NCI-H524 (cell line): ENCODE measurements around the gene MRS2.

Source experiments
- DNase-seq, 2 experiments: peaks; one replicate each; lab custom pipeline; 2025; lab: John Stamatoyannopoulos, UW

MRS2 gene

DNA sequence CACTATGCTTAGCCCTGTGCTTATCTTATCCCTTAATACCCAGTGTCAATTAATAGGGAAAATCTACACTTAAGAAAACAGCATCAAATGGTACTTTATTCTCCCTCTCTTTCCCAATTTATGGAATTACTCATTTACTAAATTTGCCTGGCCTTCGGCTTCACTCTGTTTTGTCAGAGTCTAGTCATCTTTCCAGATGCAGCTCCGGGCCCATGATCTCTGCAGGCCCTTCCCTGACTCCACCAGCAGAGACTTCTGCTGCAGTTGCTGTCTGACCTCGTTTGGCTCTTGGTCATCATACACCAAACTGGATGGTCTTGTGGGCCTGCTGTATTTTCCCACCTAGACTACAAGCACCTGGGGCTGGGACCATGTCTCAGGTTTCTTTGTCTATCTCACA, 27.4 kb downstream of the MRS2 start:
- DNase-seq = no peak

- DNase-seq = peak; percentile 20 to 66
These were observed 28.3 kb downstream of the MRS2 start for GRCh38 chr6:24431045-24431451.

DNA sequence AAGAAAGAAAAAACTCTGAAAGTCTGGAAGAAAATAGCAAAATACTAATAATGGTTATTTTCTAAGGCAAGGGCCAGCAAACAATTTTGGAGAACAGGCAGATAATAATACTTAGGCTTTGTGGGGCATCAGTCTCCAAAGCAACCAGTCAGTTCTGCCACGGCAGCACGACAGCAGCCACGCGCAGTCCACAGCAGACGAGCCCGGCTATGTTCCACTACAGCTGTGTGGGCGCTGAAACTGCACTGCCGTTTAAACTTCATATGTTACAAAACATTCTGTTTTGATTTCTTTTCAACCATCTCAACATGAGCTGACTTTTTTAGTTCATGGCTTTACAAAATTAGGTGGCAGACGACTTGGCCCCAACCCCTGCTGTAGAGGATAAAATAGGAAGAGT, 29.9 kb downstream of the MRS2 start:
- no peak for DNase-seq

- DNase-seq = no peak
These were observed 34.2 kb downstream of the MRS2 start for GRCh38 chr6:24436979-24437378.

GRCh38 chr6:24439858-24440539, 37.3 kb downstream of the MRS2 start:
- DNase-seq = no peak

- DNase-seq = no peak
These were observed 38.3 kb downstream of the MRS2 start for GRCh38 chr6:24440897-24441598.

GRCh38 chr6:24441599-24441904, 38.8 kb downstream of the MRS2 start:
- no peak for DNase-seq

GRCh38 chr6:24444588-24444987, 41.9 kb downstream of the MRS2 start:
- no peak for DNase-seq

DNA sequence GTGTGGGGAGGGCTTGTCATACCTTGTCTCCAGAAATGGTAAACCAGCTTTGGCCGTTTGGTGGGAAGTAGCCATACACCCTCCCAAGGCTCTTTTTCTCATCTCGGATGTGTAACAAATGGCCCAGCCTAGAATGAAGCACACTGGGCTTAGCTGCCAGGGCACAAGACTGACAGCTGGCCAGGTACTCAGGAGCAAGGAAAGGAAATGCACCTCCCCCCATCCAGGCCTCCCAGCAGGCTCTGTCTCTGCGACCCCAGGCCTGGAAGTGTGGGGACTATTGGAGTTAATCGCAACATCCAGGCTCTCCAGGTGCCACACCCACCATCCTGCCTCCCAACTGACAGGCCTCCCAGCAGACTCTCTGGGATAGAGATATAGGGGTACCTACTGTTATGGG, 43.0 kb downstream of the MRS2 start:
- peak; percentile 45 to 80 for DNase-seq

DNA sequence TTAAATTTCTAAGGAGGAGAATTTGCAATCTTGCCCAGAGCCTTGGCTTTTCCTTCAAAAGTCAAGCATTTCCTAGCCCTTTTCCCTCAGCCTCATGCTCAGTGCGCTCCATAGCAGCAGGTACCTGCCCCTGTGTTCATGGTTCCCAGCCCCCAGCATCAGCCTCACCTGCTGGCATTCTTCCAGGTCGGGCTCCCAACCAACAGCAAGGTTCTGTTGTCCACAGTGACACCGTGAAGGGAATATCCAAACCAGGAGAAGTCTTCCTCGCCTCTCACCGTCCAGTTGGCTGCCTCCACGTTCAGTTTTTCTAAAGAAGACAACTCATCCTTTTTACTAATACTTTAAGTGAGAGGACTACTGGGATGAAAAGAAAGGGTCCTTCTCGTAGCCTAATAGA, 43.9 kb downstream of the MRS2 start:
- DNase-seq = no peak

DNA sequence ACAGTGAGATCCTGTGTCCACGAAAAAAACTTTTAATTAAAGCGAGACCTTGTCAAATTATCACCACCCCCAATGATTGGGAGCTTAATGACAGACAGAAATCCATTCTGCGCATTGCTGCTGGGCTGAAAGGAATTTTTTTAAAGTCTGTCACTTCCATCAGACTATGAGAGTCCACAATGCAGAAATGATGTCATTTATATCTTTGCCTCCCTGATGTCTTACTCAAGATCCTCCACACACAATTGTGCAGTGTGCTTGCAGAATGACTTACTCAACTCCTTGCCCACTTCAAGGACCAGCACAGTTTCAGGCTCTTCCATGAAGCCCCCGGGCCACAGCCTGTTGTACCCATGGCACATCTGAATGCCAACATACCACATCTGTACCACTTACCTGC, 45.7 kb downstream of the MRS2 start:
- DNase-seq = no peak

GRCh38 chr6:24448828-24449525, 46.2 kb downstream of the MRS2 start:
- no peak for DNase-seq

GRCh38 chr6:24451581-24452388, 49.0 kb downstream of the MRS2 start:
- no peak for DNase-seq

DNA sequence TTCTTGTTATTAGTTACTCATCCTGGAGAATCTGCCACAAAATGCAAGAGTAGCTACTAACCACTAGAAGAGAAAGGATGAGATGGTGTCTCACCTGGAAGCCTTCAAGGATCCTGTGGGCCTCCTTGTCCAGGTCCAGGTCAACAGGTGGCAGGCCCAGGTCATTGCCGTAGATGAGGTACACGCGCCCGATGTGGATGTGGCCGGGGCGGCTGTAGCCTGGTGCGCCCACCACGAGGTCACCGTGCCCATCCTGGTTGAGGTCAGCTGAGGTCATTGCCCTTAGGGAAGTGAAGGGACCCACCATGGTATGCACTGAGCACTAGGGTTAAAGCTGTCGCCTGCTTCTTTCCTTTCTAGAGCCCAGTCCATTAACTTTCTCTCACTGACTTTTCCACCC, 51.2 kb downstream of the MRS2 start:
- no peak for DNase-seq

DNA sequence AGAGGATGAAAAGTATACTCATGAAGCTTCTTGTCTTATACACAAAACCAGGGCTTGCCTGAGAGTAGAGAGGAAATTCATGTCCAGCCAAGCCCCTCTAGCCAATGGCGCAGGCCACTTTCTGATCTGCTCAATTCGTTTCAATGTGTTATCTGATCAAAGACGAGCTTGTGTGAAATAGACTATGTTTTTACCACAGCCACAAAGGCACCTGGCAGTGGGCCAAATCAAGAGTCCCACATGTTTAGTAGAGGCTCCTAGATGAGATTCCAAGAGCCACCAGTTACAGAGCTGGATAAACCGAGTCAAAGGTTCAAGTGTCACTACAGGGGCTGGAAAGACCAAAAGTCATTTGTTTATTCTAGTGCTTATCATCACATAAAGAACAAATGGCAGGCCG, 51.7 kb downstream of the MRS2 start:
- no peak for DNase-seq

- no peak for DNase-seq
These were observed 52.3 kb downstream of the MRS2 start for GRCh38 chr6:24455061-24455460.

DNA sequence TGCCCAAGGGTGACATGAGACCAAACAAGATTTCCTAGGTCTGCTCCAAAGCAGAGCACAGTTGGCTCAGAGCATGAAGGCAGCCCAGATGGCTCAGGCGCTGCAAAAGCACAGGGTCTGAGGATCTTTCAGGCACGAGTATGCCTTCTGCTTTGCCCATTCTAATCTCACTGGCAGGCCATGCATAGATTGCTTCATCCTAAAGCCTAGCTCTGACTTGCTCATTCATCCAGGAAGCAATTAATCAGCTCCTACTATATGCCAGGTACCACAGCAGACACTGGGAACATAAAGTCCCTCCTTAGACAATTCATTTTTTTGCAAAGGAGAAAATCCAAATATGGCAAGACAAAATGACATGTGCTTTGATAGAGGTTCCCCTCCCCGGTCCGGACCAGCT, 55.4 kb downstream of the MRS2 start:
- DNase-seq = peak in 1 of 2 experiments; percentile 6

GRCh38 chr6:24458941-24459340, 56.2 kb downstream of the MRS2 start:
- DNase-seq = no peak

DNA sequence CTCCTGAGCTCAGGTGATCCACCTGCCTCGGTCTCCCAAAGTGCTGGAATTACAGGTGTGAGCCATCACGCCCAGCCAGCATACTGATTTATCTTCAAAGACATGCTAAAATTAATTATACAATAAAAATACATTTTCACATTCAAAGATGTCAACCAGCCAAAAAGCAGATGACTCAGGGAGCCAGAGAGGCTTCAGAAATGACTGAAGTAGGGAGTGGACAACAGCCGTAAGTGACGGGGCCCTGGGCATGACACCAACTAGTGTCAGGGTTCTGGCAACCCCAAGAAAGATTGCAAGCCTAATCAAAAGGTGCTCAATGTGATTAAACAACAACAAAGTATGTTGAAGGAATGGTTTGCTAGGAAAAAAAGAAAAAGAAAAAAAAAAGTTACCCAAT, 58.2 kb downstream of the MRS2 start:
- no peak for DNase-seq

DNA sequence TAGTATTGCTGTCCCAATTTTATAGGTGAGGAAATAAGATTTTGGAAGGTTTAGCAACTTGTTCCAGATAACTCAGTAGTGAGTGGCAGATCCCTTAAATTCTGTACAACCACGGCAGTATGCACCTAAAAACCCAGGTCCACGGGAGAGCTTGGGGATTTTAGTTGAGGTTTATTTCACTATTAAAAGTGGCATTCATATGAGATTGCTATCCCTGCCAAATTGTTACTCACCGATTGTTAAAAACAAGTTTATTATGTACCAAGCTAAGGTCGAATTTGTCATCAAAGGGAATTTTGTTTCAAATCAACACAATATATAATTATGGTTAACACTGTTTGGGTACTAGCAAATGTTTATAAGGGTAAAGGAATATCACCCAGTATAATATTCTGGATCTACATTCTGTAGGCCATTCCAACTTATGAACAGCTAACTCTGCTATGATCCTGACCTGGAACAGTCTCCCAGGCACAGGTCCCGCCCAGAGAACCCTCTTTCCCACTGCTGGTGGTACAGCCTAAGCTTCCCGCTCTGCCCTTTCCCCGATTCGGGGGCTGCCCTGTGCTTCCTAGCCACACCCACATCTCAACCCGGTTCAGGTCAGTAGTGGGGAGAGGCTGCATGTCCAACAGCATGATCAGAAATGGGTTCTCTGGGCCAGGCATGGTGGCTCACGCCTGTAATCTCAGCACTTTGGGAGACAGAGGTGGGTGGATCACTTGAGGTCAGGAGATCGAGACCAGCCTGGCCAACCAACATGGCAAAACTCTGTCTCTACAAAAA, 61.7 kb downstream of the MRS2 start:
- no peak for DNase-seq

DNA sequence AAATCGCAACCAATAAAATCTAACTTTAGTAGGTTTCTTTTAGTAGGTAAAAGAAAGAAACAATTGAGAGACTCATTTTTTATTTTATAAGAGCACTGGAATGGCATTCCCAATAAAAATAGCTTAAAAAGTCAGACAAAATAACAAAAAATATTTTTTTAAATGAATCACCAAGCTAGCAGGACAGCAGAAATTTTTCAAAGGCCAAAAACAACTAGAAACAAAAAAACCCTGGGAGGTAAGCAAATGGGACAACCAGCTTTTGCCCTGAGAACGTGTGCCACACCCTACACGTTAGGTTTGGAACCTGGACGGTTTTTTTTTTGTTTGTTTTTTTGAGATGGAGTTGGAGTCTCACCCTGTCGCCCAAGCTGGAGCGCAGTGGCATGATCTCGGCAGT, 67.1 kb downstream of the MRS2 start:
- DNase-seq = no peak

- DNase-seq = no peak
These were observed 69.4 kb downstream of the MRS2 start for GRCh38 chr6:24472181-24472580.
